ENCODE results near the gene COTL1. TPM values are rescaled to one million over a fixed set of nuclear protein-coding genes. Genes with fewer than 3 reads are reported as not detected.

Gene COTL1
- polyA plus RNA-seq, 5 donors = 97.5 to 155 (median 115) TPM

Other genes starting within 250 kb of the COTL1 start
- gene ATP2C2, start 249.5 kb downstream of the COTL1 start, polyA plus RNA-seq (ENCODE audit: insufficient read depth in 1 of 5, insufficient read length in 5 of 5, low replicate concordance in 1 of 5) = 10 to 100 TPM; 14.6 to 27.0 (median 16.4) TPM
- gene MEAK7, start 113.4 kb downstream of the COTL1 start, polyA plus RNA-seq (ENCODE audit: insufficient read depth in 1 of 5, insufficient read length in 5 of 5, low replicate concordance in 1 of 5) = 10 to 100 TPM; 17.2 to 22.5 (median 18.2) TPM
- gene KLHL36, start 30.4 kb upstream of the COTL1 start, polyA plus RNA-seq (ENCODE audit: insufficient read depth in 1 of 5, insufficient read length in 5 of 5, low replicate concordance in 1 of 5) = 10 to 100 TPM; 18.6 to 28.3 (median 24.9) TPM
- 10 to 100 TPM; 70.2 to 92.2 (median 88.6) TPM for gene USP10, start 81.9 kb upstream of the COTL1 start, polyA plus RNA-seq (ENCODE audit: insufficient read depth in 1 of 5, insufficient read length in 5 of 5, low replicate concordance in 1 of 5)
- 10 to 100 TPM; 12.0 to 33.8 (median 20.6) TPM for gene CRISPLD2, start 201.9 kb upstream of the COTL1 start, polyA plus RNA-seq (ENCODE audit: insufficient read depth in 1 of 5, insufficient read length in 5 of 5, low replicate concordance in 1 of 5)